Measurements from ENCODE around the gene C19orf81.

The C19orf81 gene

GRCh38 chr19:50652722-50653121 is 3.5 kb downstream of the C19orf81 start:
- H3K4me3 ChIP-seq (ENCODE audit: control insufficient read depth, low read depth, low read length), result no peak overlapping the region
- DNase-seq (ENCODE audit: low read depth), result no peak
- TF ChIP-seq CTCF (conservative IDR thresholded peaks at IDR 0.05; ENCODE audit: control insufficient read depth, insufficient read depth, low read depth, low read length), result no peak

- no peak for DNase-seq (ENCODE audit: low read depth)
- TF ChIP-seq CTCF (conservative IDR thresholded peaks at IDR 0.05; ENCODE audit: control insufficient read depth, insufficient read depth, low read depth, low read length), result no peak
- no peak overlapping the region for H3K4me3 ChIP-seq (ENCODE audit: control insufficient read depth, low read depth, low read length)
Measured at GRCh38 chr19:50654882-50655281, 5.6 kb downstream of the C19orf81 start.

- no peak for DNase-seq (ENCODE audit: low read depth)
- TF ChIP-seq CTCF (conservative IDR thresholded peaks at IDR 0.05; ENCODE audit: control insufficient read depth, insufficient read depth, low read depth, low read length), result no peak
- no peak overlapping the region for H3K4me3 ChIP-seq (ENCODE audit: control insufficient read depth, low read depth, low read length)
Measured at GRCh38 chr19:50657222-50657669, 8.0 kb downstream of the C19orf81 start.

- DNase-seq (ENCODE audit: low read depth), result peak; percentile 94
- no peak overlapping the region for H3K4me3 ChIP-seq (ENCODE audit: control insufficient read depth, low read depth, low read length)
Measured at GRCh38 chr19:50657712-50658440, 8.6 kb downstream of the C19orf81 start.

GRCh38 chr19:50658441-50659317 is 9.4 kb downstream of the C19orf81 start:
- H3K4me3 ChIP-seq (ENCODE audit: control insufficient read depth, low read depth, low read length), result peak overlapping the region; percentile 28
- TF ChIP-seq CTCF (conservative IDR thresholded peaks at IDR 0.05; ENCODE audit: control insufficient read depth, insufficient read depth, low read depth, low read length), result no peak
- DNase-seq (ENCODE audit: low read depth), result peak; percentile 29

More at GRCh38 chr19:50657712-50658440, 8.6 kb downstream of the C19orf81 start:
- no peak for TF ChIP-seq CTCF (conservative IDR thresholded peaks at IDR 0.05; ENCODE audit: control insufficient read depth, insufficient read depth, low read depth, low read length)

GRCh38 chr19:50659318-50660087 is 10.3 kb downstream of the C19orf81 start:
- TF ChIP-seq CTCF (conservative IDR thresholded peaks at IDR 0.05; ENCODE audit: control insufficient read depth, insufficient read depth, low read depth, low read length), result no peak
- DNase-seq (ENCODE audit: low read depth), result no peak
- no peak overlapping the region for H3K4me3 ChIP-seq (ENCODE audit: control insufficient read depth, low read depth, low read length)
